Amniotic epithelial cell (primary cell): ENCODE results near the gene CLSTN1.

Source experiments
- DNase-seq: peaks from one replicate; pipeline ENCODE4 v3.0.0-alpha.2; 2010; ENCODE audit warnings: low read depth

CLSTN1 gene

DNA sequence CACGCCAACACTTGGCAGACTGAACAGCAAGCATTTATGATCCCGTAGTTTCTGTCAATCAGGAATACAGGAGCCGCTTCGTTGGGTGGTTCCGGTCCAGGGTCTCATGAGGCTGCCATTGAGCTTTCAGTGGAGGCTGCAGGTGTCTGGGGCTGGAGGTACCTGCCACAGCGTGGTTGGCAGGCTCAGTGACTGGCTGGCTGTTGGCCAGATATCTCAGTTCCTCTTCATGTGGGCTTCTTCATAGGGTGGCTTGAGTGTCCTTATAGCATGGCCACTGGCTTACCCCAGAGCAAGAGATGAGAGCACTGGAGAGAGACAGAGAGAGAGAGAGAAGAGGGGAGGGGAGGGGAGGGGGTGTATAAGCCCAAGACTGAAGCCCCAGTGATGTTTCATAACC lies 142.9 kb downstream of the CLSTN1 start:
- DNase-seq, result no peak

DNA sequence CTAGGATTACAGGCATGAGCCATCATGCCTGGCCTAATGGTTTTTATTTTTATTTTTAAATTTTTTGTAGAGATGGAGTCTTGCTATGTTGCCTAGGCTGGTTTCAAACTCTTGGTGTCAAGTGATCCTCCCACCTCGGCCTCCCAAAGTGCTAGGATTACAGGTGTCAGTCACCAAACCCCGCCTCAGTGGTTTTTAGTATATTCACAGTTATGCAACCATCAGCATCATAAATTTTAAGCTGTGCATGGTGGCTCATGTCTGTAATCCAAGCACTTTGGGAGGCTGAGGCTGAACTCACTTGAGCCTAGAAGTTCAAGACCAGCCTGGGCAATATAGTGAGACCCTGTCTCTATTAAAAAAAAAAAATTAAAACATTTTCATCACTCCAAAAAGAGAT lies 143.7 kb downstream of the CLSTN1 start:
- DNase-seq, result no peak
